Karpas-422 (cell line): ENCODE data around the gene NAT10. TPM values are rescaled to one million over a fixed set of nuclear protein-coding genes. Genes with fewer than 3 reads are reported as not detected.
A peak's percentile ranks its signal among the peaks of the same experiment; 100 is the strongest.

Experiments
- DNase-seq: peaks from one replicate; pipeline ENCODE4 v3.0.0-alpha.2; 2015
- H2AFZ ChIP-seq: fragments of 200-600 bp; sonication (generic); 2 replicates; pipeline ENCODE4 v1.6.1; 2014; ENCODE audit warnings: antibody characterized with exemption, low read length, mixed read lengths
- H3K27ac ChIP-seq: fragments of 200-600 bp; sonication (generic); 2 replicates; pipeline ENCODE4 v1.5.1; 2014; ENCODE audit warnings: mild to moderate bottlenecking, low read length, moderate library complexity
- H3K27me3 ChIP-seq: fragments of 200-600 bp; sonication (generic); 2 replicates; pipeline ENCODE4 v1.6.1; 2014; ENCODE audit warnings: low read length, mixed read lengths
- H3K36me3 ChIP-seq: fragments of 200-600 bp; sonication (generic); 2 replicates; pipeline ENCODE4 v1.6.1; 2014; ENCODE audit warnings: low read length, mixed read lengths; ENCODE audit not compliant: insufficient read depth
- H3K4me1 ChIP-seq: fragments of 200-600 bp; sonication (generic); 2 replicates; pipeline ENCODE4 v1.6.1; 2014; ENCODE audit warnings: mild to moderate bottlenecking, low read length, mixed read lengths
- H3K4me2 ChIP-seq: fragments of 200-600 bp; sonication (generic); 2 replicates; pipeline ENCODE4 v1.6.1; 2014; ENCODE audit warnings: low read length, low read depth, mild to moderate bottlenecking; ENCODE audit not compliant: poor library complexity, severe bottlenecking
- H3K4me3 ChIP-seq: fragments of 200-600 bp; sonication (generic); 2 replicates; pipeline ENCODE4 v1.5.1; 2014; ENCODE audit warnings: mild to moderate bottlenecking, antibody characterized with exemption, low read length, mixed read lengths
- H3K79me2 ChIP-seq: fragments of 200-600 bp; sonication (generic); 2 replicates; pipeline ENCODE4 v1.6.1; 2014; ENCODE audit warnings: mild to moderate bottlenecking, low read length, mixed read lengths
- H3K9ac ChIP-seq: fragments of 200-600 bp; sonication (generic); 2 replicates; pipeline ENCODE4 v1.6.0; 2014; ENCODE audit warnings: low read length
- H3K9me2 ChIP-seq: fragments of 200-600 bp; sonication (generic), shearing (Covaris generic); replicated peaks from 2 replicates; pipeline ENCODE4 v1.6.0; 2014; ENCODE audit warnings: mild to moderate bottlenecking, low read length, moderate library complexity; ENCODE audit not compliant: insufficient read depth
- H3K9me3 ChIP-seq: fragments of 300-700, 200-600 bp; sonication (generic); 2 replicates; pipeline ENCODE4 v1.6.1; 2014; ENCODE audit warnings: low read length, mixed read lengths
- H4K20me1 ChIP-seq: fragments of 200-600 bp; sonication (generic); 2 replicates; pipeline ENCODE4 v1.6.1; 2014; ENCODE audit warnings: mild to moderate bottlenecking, antibody characterized with exemption, low read length, low read depth; ENCODE audit not compliant: insufficient read depth
- total RNA-seq: library from RNA; depleted of rRNA; stranded (reverse); fragments of >200 nt; shearing (Covaris generic); gene quantifications from 2 replicates; pipeline ENCODE4 v1.2.3, GENCODE V29; 2014; ENCODE audit warnings: low replicate concordance

The NAT10 gene
- total RNA-seq, 1 experiment from 2014 or later: 61.0 TPM

DNA sequence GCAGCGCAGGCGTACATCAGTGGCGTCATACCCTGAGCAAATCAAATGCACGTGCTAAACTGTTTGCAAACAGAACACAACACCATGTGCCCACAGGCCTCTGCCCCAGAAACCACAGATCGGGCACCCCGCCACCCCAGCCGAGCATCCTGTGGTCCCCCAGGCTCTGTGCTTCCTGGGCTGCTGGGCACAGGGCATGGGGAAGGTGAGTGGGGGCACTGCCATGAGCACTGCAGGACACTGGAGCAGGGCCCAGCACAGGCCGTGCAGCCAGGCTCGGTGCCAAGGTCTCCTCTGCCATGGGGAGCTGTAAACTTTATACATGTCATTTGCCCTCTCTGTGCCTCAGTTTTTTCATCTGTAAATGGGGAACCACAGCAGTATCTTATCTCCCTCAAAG lies 62.5 kb downstream of the NAT10 start:
- H2AFZ ChIP-seq: no peak overlapping the region
- H3K9me2 ChIP-seq: no peaks in the 10 kb centered on the region
- H3K36me3 ChIP-seq: no peaks in the 10 kb centered on the region
- H3K4me1 ChIP-seq: no peaks in the 10 kb centered on the region
- H3K9ac ChIP-seq: no peak overlapping the region
- H3K27ac ChIP-seq: no peak overlapping the region
- no peaks in the 10 kb centered on the region; the same call in 1 of the 2 replicates for H4K20me1 ChIP-seq
- H3K27me3 ChIP-seq: no peaks in the 10 kb centered on the region
- H3K9me3 ChIP-seq: no peaks in the 10 kb centered on the region
- H3K4me3 ChIP-seq: no peak overlapping the region
- H3K79me2 ChIP-seq: no peaks in the 10 kb centered on the region
- no peak for DNase-seq
- H3K4me2 ChIP-seq: no peak overlapping the region

DNA sequence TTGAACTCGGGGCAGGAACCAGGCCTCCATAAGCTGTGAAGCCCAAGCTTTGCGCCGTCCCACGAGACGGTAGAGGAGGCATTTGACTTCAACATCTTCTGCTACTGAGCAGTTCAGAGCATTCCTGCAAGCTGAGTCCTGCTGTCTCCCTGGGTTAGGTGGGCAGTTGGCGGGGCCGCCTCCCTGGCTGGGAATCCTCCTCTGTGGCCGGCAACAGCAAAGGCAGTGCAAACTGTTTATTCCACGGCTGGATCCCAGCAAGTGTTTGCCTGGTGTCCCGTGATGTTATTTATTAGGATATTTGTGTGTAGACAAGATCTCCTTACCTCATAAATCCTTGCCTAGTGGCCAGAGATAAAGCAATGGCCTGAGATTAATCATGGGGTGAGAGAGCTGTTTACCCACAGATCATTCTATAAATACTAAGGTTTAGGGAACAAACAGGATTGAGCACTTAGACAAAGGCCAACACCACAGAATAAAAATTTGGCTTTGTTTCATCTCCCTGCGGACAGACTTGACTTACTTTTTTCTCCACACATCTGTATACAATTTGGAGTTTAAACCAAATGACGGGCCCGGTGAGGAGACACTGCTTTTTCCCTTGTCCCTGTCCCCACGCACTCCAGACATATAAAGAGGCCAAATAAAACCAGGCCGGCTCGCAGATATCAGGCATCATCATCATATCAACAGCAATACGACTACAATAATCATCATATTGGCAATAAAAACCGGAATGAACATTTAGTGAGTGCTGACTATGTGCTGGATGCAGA lies 63.4 kb downstream of the NAT10 start:
- no peaks in the 10 kb centered on the region for H3K27me3 ChIP-seq
- DNase-seq: no peak
- no peak overlapping the region for H3K4me3 ChIP-seq
- no peak overlapping the region for H3K27ac ChIP-seq
- no peaks in the 10 kb centered on the region; the same call in 1 of the 2 replicates for H4K20me1 ChIP-seq
- no peak overlapping the region for H2AFZ ChIP-seq
- no peaks in the 10 kb centered on the region for H3K9me2 ChIP-seq
- H3K9me3 ChIP-seq: no peaks in the 10 kb centered on the region
- no peaks in the 10 kb centered on the region for H3K79me2 ChIP-seq
- H3K9ac ChIP-seq: no peak overlapping the region
- no peaks in the 10 kb centered on the region for H3K36me3 ChIP-seq
- H3K4me2 ChIP-seq: no peak overlapping the region
- H3K4me1 ChIP-seq: no peaks in the 10 kb centered on the region

DNA sequence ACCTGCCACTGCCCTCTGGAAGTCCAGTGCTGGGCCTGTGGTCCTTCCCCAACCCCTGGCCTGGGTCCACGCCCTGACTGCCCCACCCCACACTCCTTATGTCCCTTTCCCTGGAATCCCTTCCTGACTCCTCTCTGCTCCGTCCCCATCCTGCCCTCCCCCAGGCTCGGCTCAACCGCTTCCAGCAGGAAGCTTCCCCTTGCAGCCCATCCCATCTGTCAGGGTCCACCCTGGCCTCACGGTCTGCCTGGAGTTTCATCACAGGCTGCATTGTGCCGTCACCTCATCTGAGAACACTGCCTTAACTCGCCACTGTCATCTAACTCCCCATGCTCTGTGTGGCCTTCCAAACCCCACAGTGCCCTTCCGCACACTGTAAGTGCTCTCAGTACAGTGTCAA lies 64.3 kb downstream of the NAT10 start:
- Histone ChIP-seq H3K9ac (no peak overlapping the region), H3K27ac (no peak overlapping the region), H3K4me1 (no peaks in the 10 kb centered on the region), H4K20me1 (peaks cover 3% of the 10 kb centered on the region; the same call in 1 of the 2 replicates), H2AFZ (no peak overlapping the region), H3K9me3 (no peaks in the 10 kb centered on the region), H3K36me3 (no peaks in the 10 kb centered on the region), H3K27me3 (no peaks in the 10 kb centered on the region), H3K9me2 (no peaks in the 10 kb centered on the region), H3K4me3 (no peak overlapping the region), H3K79me2 (no peaks in the 10 kb centered on the region), H3K4me2 (no peak overlapping the region)
- DNase-seq: no peak

DNA sequence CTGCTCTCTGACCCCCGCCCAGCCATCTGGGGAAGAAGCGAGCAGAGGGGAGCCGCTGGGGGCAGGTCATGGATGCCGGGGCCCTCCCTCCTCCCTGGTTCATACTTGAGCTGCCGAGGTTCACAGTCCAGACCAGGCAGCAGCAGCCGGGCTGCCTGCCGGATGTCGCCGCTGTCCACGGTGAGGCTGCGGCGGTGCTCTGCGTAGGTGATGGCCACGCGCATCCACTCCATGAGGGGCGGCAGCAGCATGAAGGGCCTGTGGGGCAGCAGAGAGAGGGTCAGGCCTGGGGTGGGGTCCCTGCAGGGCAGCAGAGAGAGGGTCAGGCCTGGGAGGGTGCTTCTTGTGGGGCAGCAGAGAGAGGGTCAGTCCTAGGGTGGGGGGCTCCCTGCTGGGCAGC lies 67.6 kb downstream of the NAT10 start:
- Histone ChIP-seq H3K27ac (no peak overlapping the region), H3K9me3 (no peaks in the 10 kb centered on the region), H3K4me2 (no peak overlapping the region), H3K36me3 (no peaks in the 10 kb centered on the region), H3K27me3 (no peaks in the 10 kb centered on the region), H4K20me1 (peaks cover 5% of the 10 kb centered on the region; the same call in 1 of the 2 replicates), H3K4me1 (no peaks in the 10 kb centered on the region), H3K79me2 (no peaks in the 10 kb centered on the region), H3K9ac (no peak overlapping the region), H3K9me2 (no peaks in the 10 kb centered on the region), H3K4me3 (no peak overlapping the region), H2AFZ (no peak overlapping the region)
- no peak for DNase-seq

DNA sequence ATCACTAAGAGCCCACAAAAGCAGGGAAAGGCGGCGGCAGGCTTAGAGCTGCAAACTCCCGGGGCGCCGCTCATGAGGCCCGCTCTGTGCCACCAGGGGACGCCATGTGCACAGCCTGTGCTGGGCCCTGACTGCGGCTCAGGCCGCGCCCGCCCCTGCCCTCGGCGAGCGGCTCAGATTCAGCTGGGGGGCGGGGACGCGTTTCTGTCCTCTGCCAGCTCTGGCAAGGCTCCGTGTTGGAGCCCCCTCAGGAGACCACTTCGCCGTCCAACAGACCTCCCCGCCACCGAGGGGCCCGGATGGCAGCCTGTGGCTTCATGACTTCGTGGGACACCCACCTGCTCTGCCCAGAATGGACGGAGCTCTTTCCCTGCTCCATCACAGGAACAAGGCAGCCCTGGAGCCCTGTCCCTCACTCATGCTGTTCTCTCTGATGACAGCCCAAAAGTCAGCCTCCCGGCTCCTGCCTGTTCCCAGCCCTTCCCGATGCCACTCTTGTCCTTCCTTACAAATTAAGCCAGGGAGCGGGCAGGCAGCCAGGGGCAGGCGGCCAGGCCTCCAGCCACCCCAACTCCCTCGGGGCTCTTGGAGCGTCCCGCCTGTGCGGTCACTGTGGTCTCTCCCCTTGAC lies 69.1 kb downstream of the NAT10 start:
- Histone ChIP-seq H3K27ac (no peak overlapping the region), H4K20me1 (peaks cover 5% of the 10 kb centered on the region; the same call in 1 of the 2 replicates), H3K9me2 (no peaks in the 10 kb centered on the region), H3K79me2 (no peaks in the 10 kb centered on the region), H3K27me3 (no peaks in the 10 kb centered on the region), H3K9me3 (no peaks in the 10 kb centered on the region), H3K4me1 (no peaks in the 10 kb centered on the region), H3K9ac (no peak overlapping the region), H3K36me3 (no peaks in the 10 kb centered on the region), H3K4me3 (no peak overlapping the region), H3K4me2 (peak overlapping the region; percentile 23), H2AFZ (no peak overlapping the region)
- peak; percentile 88 for DNase-seq

DNA sequence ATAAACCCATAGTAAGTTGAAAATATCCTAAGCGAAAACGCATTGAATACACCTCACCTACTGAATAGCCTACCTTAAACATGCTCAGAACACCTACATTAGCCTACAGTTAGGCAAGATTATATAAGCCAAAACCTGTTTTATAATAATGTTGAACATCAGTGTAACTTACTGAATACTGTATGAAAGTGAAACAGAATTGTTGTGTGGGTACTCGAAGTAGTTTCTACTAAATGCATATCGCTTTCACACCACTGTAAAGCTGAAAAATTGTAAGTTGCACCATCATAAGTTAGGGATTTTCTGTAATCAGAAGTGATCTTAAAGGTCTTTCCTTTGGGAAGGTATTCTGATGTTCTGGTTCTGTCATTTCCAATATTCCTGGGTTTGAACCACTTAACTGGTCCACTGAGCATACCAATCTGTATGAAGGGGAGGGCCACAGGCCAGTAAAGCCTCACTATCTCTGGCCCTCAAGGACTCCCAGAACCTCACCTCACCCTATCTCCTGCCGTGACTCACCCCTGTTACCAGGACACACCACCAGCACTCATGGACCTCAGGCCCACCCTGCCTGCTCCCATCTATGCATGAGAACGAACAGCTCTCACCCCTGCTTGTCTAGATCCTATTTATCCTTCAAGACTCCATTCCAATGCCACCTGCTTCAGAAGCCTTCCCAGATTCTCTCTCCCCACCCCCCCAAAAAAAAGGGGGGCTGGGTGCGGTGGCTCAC lies 70.0 kb downstream of the NAT10 start:
- Histone ChIP-seq H3K4me1 (no peaks in the 10 kb centered on the region), H3K4me3 (no peak overlapping the region), H3K27me3 (no peaks in the 10 kb centered on the region), H3K4me2 (no peak overlapping the region), H4K20me1 (peaks cover 5% of the 10 kb centered on the region; the same call in 1 of the 2 replicates), H2AFZ (no peak overlapping the region), H3K9me3 (no peaks in the 10 kb centered on the region), H3K36me3 (no peaks in the 10 kb centered on the region), H3K9me2 (no peaks in the 10 kb centered on the region), H3K79me2 (no peaks in the 10 kb centered on the region), H3K9ac (no peak overlapping the region), H3K27ac (no peak overlapping the region)
- no peak for DNase-seq

DNA sequence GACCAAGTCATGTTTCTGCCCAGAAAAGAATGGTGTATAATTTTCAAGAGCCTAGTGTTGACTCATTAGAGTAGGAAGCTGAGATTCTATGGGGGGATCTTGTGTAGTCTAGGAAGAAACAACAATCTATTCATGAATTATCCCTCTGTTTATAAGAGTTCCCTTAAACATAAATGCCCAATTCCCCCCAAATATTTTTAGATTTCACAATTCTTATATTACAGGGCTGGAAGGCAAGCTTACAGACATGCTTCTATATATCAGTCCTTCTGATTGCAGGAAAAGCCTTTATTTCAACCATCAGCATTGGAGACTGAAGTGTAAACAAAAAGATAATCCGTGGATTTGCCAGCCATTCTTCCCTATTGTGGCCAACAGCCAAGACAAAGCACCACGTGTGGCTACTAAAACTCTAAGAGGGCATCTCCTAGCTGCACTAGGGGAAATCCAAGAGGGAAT lies 71.4 kb downstream of the NAT10 start:
- no peak overlapping the region for H3K27ac ChIP-seq
- no peak overlapping the region for H3K9ac ChIP-seq
- H3K27me3 ChIP-seq: no peaks in the 10 kb centered on the region
- H3K4me2 ChIP-seq: no peak overlapping the region
- H3K36me3 ChIP-seq: no peaks in the 10 kb centered on the region
- H2AFZ ChIP-seq: no peak overlapping the region
- H3K4me3 ChIP-seq: no peak overlapping the region
- no peaks in the 10 kb centered on the region for H3K9me2 ChIP-seq
- 0 out of 2 replicates have a peak, but pooled peaks cover 5% of the 10 kb centered on the region for H4K20me1 ChIP-seq
- DNase-seq: no peak
- no peaks in the 10 kb centered on the region for H3K79me2 ChIP-seq
- no peaks in the 10 kb centered on the region for H3K9me3 ChIP-seq
- H3K4me1 ChIP-seq: no peaks in the 10 kb centered on the region
